OCI-LY3 (cell line): ENCODE data around the gene AMDHD2.

Experiments used
- EZH2phosphoT487 ChIP-seq: fragments of 200-600 bp; shearing (Covaris generic); IDR thresholded peaks from 2 replicates; pipeline ENCODE4 v1.6.1; 2018; ENCODE audit warnings: antibody characterized with exemption, mixed run types, low read depth
- TF ChIP-seq, protein P1 (sequence below): fragments of 200-600, 300-600 bp; sonication (generic); IDR thresholded peaks from 2 replicates; pipeline ENCODE4 v1.5.1; 2014; ENCODE audit warnings: antibody characterized with exemption, low read length, low read depth

DNA sequence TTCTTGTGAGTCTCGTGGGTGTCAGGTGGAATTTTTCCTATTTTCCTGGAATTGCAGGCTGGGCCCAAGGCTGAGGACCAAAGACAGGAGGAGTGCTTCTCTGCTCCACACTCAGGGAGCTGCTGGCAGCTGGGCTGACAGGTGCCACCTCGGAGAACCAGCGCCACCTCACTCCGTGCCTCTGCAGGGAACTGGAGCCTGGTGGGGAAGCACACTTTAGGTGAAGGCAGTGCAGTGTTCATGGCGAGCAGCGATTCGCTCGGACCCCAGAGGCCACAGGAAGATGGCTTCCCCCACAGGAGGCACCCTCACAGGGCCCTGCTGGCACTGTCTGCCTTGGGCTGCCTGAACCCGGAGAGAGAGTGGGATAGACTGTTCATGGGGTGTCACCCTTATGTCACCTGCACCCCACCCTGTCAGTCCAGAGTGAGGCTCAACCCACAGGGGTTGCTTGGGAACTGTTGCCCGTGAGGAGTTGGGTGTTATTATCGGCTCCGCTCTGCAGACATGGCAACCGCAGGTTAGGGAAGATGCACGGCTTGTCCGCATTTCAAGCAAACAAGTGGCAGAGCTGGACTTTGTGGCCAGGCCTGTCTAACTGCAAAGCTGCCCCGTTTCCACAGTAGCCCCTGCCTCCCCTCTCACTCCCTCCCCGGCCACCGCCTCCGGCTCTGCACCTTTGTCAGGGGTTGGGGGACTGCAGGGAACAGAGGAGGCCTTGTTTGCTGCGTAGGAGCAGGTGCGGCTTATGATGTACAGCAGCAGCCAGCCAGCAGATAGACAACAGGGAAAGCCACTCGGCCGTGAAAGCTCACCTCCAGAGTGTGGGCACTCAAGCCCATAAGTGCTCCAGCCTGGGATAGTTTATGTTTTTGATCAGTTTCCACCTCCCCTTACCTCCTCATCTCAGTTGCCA, 29.7 kb upstream of the AMDHD2 start:
- TF ChIP-seq, protein P1, sequence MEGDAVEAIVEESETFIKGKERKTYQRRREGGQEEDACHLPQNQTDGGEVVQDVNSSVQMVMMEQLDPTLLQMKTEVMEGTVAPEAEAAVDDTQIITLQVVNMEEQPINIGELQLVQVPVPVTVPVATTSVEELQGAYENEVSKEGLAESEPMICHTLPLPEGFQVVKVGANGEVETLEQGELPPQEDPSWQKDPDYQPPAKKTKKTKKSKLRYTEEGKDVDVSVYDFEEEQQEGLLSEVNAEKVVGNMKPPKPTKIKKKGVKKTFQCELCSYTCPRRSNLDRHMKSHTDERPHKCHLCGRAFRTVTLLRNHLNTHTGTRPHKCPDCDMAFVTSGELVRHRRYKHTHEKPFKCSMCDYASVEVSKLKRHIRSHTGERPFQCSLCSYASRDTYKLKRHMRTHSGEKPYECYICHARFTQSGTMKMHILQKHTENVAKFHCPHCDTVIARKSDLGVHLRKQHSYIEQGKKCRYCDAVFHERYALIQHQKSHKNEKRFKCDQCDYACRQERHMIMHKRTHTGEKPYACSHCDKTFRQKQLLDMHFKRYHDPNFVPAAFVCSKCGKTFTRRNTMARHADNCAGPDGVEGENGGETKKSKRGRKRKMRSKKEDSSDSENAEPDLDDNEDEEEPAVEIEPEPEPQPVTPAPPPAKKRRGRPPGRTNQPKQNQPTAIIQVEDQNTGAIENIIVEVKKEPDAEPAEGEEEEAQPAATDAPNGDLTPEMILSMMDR = no peak
- no peak for TF ChIP-seq EZH2phosphoT487
